HG03108 (cell line): Measurements from ENCODE around the gene BMI1.
A peak's percentile ranks its signal among the peaks of the same experiment; 100 is the strongest.
"Not testable (repeated sequence)": the region's sequence is repeated elsewhere in the genome, so short reads cannot be mapped to it uniquely, and the experiment has no call there.

ENCODE experiments used
- ATAC-seq: cut with Tn5 transposase; IDR thresholded peaks from one replicate; pipeline ENCODE4 v1.9.1; 2021; ENCODE audit warnings: moderate library complexity; ENCODE audit not compliant: unreplicated experiment

BMI1 gene

GRCh38 chr10:22320591-22321155, at the start of gene BMI1:
TSS of gene BMI1 (plus strand) at chr10:22321099. CDS start at chr10:22326450, 5,351 bp downstream.
- no peak for ATAC-seq

DNA sequence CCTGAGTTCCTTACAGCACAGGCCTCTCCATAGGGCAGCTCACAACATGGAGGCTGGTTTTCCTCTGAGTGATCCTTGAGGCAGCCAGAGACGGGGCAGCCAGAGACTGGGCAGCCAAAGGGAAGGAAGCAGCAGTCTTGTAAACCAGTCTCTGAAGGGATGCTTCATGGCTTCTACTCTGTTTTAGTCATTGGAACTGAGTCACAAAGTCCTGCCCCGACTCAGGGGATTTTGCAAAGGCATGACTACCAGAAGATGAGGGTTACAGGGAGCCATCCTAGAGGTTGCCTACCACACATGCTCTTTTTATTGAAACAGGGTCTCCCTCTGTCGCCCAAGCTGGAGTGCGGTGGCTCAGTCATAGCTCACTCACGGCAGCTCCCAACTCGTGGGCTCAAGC, 49.1 kb upstream of the BMI1 start:
- no peak for ATAC-seq

GRCh38 chr10:22278441-22278782, 42.5 kb upstream of the BMI1 start:
- no peak for ATAC-seq

- no peak for ATAC-seq
These were observed 40.8 kb upstream of the BMI1 start for GRCh38 chr10:22280078-22280477.

DNA sequence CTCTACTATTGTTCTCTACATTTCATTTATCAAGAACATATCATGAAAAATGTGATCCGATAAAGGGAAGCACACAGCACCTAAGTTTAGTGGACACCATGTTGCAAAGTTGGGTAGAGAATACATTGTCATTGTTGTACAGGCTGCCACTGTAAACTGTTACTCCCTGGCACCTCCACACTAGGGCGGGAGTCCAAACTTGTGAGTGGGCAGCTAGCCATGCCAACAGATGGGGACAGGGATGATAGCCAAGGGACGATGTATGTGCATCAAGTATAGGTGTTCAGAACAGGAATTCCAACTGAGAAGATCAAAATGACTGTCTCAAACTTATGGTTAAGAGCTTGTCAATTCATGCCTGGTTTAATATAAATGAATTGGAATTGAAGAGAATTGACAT, 35.8 kb upstream of the BMI1 start:
- no peak for ATAC-seq

DNA sequence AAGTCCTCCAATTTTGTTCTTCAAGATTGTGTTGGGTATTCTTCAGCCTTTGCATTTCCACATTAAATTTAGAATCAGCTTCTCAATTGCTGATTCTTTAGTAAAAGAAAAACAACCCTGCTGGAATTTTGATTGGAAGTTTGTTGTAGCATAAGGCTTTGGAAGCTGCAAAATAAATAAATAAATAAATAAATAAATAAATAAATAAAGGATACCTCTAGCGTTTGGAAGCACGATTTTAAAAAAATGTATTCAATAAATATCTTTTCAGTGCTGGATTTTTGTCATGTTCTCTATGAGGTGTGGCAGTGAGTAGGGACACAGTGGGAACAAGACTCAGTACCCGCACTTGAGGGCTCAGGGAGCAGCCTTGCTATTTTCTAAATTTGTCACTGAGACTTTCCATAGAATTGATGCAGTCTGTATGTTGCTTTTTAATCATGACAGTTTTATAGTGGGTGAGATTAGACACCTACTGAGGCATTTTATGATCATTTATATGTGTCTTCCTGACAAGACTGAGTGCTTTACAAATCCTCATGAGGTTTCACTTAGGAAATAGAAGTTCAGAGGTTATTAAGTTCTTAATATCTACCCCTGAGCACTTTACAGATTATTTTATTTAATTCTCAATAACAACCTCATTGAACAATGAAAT, 27.0 kb upstream of the BMI1 start:
- no peak for ATAC-seq

- ATAC-seq, result no peak
These were observed 26.2 kb upstream of the BMI1 start for GRCh38 chr10:22294694-22295093.

DNA sequence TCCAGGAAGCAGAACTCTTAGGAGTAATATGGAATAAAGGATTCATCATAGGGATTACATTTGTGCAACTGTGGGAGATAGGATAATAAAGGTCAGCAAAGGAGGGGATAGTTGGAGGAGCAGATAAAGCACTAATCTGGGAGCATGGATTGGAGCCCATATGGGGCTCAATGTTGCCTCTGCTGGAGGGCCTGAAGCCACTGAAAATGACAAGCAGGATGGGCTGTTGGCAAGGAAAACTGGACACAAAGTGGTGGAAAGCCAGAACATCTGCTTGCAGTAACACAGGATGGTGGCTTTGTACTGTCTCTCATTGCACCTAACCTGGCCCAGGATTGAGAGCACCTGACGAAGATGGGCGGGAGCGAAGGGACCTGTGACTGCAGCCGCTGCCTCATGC, 19.7 kb upstream of the BMI1 start:
- no peak for ATAC-seq

- no peak for ATAC-seq
These were observed 17.4 kb upstream of the BMI1 start for GRCh38 chr10:22303461-22303860.

- no peak for ATAC-seq
These were observed 15.2 kb upstream of the BMI1 start for GRCh38 chr10:22305721-22306120.

DNA sequence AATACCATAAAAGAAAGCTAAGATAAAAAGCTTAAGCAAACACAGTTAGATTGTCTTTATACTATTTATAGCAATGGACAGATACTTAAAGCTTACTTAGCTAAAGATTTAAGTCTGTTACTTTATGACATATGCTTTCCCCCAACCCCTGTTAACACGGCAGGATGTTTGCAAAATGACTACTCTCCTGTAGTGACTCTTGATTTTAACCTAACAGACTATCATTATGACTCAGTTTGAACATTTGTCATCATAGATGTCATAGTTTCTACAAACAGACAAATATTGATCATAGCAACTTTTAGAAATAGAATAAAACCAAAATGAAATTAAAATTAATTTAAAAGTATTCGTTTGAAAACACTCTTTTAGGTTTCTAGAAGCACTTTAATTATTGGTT, 12.5 kb upstream of the BMI1 start:
- ATAC-seq, result peak; percentile 98

GRCh38 chr10:22309180-22310000, 11.5 kb upstream of the BMI1 start:
- ATAC-seq, result no peak

DNA sequence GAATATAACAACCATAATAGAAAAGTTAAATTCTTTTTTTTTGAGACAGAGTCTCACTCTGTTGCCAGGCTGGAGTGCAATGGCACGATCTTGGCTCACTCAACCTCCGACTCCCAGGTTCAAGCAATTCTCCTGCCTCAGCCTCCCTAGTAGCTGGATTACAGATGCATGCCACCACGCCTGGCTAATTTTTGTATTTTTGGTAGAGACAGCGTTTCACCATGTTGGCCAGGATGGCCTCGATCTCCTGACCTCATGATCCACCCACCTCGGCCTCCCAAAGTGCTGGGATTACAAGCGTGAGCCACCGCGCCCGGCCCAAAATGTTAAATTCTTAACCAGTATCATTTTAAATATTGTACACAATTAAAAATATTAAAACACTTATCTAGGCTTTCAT, 10.9 kb upstream of the BMI1 start:
- ATAC-seq, result not testable (repeated sequence)

DNA sequence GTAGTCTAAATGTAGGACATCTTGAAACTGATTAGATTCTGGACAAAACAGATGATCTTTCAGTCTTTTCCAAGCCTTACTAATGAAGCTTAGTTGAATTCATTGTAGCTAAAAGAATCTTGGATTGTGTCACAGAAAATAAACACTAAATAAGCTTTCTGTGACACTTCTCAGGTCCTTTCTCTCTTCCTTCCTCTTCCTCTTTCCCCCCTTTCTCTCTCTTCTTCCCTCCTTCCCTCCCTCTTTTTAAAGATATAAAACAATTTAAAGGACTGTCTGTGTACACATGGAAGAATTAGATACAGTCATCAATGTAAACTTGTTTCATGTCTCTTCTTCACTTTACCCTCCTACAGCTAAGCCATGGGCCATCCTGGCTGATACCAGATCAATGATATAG, 10.0 kb upstream of the BMI1 start:
- ATAC-seq, result no peak

DNA sequence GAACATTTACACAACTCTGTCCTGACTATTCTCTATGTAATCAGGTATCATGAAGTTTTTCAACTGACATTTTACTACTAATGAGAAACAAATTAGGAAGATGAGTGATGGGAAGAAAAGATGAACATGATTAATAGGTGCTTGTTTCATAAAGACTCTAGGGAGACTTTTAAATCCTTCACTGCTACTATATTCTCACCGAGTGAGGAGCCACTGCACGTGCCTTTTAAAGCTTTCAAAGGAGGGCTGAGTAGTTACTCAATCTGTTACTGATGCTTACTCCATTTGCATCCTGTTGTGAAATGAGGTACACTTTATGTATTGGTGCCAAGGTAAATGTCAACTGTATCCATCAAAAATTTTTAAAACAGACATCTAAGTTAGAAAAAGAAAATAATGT, 6.0 kb upstream of the BMI1 start:
- ATAC-seq, result no peak

DNA sequence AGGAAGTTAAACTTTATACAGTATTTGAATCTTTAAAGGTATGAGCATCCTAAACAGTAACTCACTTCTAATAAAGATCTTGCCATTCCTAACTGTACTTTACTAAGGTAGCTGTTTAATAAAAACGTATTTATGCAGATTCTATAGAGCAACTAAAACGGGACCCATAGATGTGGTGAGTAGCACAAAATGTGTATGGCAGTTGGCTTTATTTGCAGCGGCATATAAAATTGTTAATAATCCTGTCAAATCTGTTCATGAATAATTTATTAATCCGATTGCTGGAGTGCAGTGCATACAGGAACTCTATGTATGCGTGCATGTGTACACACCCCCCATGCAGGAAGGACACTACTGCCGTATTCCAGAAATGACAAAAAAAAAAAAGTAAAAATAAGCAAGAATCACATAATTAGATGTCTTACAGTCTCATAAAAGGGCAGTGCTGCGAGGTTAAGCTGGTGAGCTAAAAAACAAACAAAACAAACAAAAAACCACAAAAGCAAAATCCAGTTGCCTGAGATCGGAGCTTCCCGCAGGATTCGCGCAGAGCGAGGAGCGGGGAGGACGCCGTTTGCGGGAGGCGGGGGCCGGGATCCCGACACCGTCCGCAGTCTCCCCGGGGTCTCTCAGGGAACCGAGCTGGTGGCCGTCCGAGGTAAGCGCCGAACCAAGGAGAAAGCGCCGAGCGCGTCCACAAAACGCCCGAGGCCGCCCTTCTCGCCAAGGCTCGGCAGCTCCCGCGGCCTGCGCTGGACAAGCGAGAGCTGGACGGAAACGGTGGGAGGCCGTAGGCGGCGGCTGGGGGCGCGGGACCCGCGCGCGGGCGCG, 5.2 kb upstream of the BMI1 start:
- no peak for ATAC-seq

DNA sequence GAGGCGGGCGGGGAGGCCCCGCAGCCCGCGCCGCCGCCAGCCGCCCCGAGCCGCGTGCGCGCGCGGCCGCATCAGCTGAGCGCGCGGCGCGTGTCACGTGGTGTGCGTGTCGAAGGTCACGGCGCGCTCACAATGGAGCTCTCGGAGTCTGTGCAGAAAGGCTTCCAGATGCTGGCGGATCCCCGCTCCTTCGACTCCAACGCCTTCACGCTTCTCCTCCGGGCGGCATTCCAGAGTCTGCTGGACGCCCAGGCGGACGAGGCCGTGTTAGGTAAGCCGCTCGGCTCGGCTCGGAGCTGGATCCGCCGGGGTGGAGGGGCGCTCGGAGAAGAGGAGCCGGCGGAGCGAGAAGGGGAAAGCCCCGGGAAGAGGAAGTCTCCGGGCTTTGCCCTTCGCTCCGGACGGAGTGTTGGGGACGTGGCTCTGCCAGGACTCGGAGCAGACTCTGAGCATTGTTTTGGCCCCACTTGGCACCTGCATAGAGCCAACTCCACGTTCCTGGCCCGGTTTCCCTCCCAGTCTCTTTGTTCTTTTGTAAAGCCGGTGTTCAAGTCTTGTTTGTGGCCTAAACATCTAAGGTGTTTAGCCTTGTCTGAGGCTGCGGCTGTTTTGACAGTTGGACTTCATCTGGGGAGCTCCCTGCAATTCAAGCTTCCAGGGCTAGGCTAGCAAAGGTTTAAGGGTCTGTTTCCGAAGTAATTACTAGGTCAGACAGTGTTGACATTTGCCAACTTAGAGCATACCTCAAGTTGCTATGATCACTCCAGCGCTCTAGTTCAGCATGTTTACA, 4.4 kb upstream of the BMI1 start, which contains the start of gene COMMD3:
TSS of gene COMMD3 (plus strand) at position 103 of the 790 bp plus-strand sequence. CDS start at position 133, 30 bp downstream.
- ATAC-seq, result peak; percentile 58

DNA sequence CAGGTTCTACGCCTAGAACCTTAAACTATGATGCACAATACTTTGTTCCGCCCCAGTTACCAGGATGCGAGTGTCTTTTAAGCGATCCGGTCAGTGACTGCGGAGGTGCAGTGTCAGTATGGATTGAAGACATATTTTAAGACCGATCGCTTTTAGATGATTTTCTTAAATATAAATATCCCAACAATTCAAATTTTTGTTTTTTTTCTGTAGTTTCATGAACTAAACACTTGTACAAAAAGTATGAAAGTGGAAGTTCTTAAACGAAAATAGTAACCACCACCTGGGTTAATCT, 3.9 kb upstream of the BMI1 start:
- peak; percentile 15 for ATAC-seq

DNA sequence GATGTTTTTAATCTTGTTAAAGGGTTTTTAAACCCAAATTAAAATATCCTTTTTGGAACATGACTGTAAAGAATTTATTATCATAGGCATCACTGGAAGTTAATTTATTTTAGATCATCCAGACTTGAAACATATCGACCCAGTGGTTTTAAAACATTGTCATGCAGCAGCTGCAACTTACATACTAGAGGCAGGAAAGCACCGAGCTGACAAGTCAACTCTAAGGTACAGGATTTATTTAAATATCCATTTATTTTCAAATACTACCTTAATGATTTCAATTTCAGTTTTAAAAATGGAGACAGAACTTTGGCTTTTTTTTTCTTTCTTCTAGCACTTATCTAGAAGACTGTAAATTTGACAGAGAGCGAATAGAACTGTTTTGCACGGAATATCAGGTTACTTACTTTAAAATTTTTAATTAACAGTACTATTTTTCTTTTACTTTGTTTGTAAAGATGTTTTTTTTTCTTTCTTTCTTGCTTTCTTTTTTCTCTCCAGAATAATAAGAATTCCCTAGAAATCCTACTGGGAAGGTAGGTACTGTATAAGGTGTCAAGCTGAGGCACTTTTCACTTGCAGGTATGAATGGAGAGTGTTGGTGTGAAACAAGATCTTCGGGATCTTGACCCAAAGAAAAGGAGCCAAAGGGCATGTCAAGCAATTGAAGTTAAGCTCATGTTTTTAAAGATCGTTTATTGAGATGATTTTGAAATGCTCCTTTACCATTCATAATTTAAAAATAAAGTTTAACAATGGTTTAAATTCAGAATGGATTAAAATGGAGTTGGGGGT, 2.9 kb upstream of the BMI1 start:
- no peak for ATAC-seq

DNA sequence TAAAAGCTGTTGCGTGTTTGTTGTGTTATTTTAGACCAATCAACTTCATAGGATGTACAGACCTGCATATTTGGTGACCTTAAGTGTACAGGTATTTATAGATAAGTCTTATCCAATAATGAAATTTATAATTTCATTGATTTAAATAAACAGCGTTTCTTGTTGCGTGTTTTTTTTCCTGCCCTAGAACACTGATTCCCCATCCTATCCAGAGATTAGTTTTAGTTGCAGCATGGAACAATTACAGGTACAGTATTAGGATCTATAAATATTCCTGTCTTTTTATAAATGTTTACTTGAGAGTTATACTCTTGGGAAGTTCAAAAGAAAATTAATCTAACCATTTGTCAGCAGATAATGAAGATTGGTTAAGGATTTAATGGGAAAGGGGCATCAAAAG, 2.1 kb upstream of the BMI1 start:
- ATAC-seq, result no peak
